Dermis blood vessel endothelial cell (primary cell): ENCODE measurements around the gene DSG1. TPM values are rescaled to one million over a fixed set of nuclear protein-coding genes. Genes with fewer than 3 reads are reported as not detected.
"Not testable (repeated sequence)": the region's sequence is repeated elsewhere in the genome, so short reads cannot be mapped to it uniquely, and the experiment has no call there.

Experiments
- DNase-seq: peaks from one replicate; pipeline ENCODE4 v3.0.0; 2010
- total RNA-seq: library from RNA; depleted of rRNA; stranded (reverse); fragments of >200 nt; gene quantifications from 2 replicates; pipeline ENCODE4 v1.2.3, GENCODE V29; 2014

Gene DSG1
- total RNA-seq, 1 donor from 2014 or later: not detected

- DNase-seq: not testable (repeated sequence)
These were observed 35.4 kb downstream of the DSG1 start for GRCh38 chr18:31353336-31353735.

- no peak for DNase-seq
These were observed 37.0 kb downstream of the DSG1 start for GRCh38 chr18:31354990-31355389.

GRCh38 chr18:31356025-31356424 lies 38.1 kb downstream of the DSG1 start:
- no peak for DNase-seq

GRCh38 chr18:31364190-31364589 lies 46.2 kb downstream of the DSG1 start:
- no peak for DNase-seq

GRCh38 chr18:31369478-31369877 lies 51.5 kb downstream of the DSG1 start:
- no peak for DNase-seq

GRCh38 chr18:31371989-31372388 lies 54.0 kb downstream of the DSG1 start:
- no peak for DNase-seq

GRCh38 chr18:31373641-31374040 lies 55.7 kb downstream of the DSG1 start:
- DNase-seq: no peak

- no peak for DNase-seq
These were observed 58.5 kb downstream of the DSG1 start, which contains the start of gene DSG4 for GRCh38 chr18:31376477-31376876. Gene DSG4, plus strand, starts transcription at chr18:31376777. Its CDS starts 135 bp downstream, at chr18:31376912.

GRCh38 chr18:31380912-31381311 lies 63.0 kb downstream of the DSG1 start:
- no peak for DNase-seq

- no peak for DNase-seq
These were observed 64.1 kb downstream of the DSG1 start for GRCh38 chr18:31382107-31382506.

GRCh38 chr18:31386741-31387140 lies 68.8 kb downstream of the DSG1 start:
- no peak for DNase-seq

GRCh38 chr18:31393286-31393685 lies 75.3 kb downstream of the DSG1 start:
- DNase-seq: no peak

GRCh38 chr18:31396796-31397612 lies 79.0 kb downstream of the DSG1 start:
- peak; percentile 30 for DNase-seq

GRCh38 chr18:31398191-31398590 lies 80.2 kb downstream of the DSG1 start:
- no peak for DNase-seq

- DNase-seq: no peak
These were observed 81.5 kb downstream of the DSG1 start for GRCh38 chr18:31399306-31400032.

GRCh38 chr18:31401156-31402025 lies 83.4 kb downstream of the DSG1 start:
- no peak for DNase-seq

- DNase-seq: no peak
These were observed 84.0 kb downstream of the DSG1 start for GRCh38 chr18:31402026-31402373.

- DNase-seq: no peak
These were observed 85.4 kb downstream of the DSG1 start for GRCh38 chr18:31403409-31403808.

Other genes starting within 250 kb of the DSG1 start
- 0.17 and 0.19 TPM in 2 replicates for gene DSC2, start 215.7 kb upstream of the DSG1 start, total RNA-seq
- not detected in 2 replicates for gene DSC1, start 155.3 kb upstream of the DSG1 start, total RNA-seq
- not detected in 2 replicates for gene DSG4, start 58.6 kb downstream of the DSG1 start, total RNA-seq
- gene DSG3, start 129.6 kb downstream of the DSG1 start, total RNA-seq: not detected in 2 replicates
- 3.9 and 9.7 TPM in 2 replicates for gene DSG2, start 180.0 kb downstream of the DSG1 start, total RNA-seq